ENCODE data around the gene MT1F.
"Not testable (repeated sequence)": the region's sequence is repeated elsewhere in the genome, so short reads cannot be mapped to it uniquely, and the experiment has no call there.

MT1F gene

GRCh38 chr16:56672761-56673536, 15.2 kb downstream of the MT1F start:
- no peak for DNase-seq (ENCODE audit: low read depth in 2 of 2)

GRCh38 chr16:56673921-56674320, 16.2 kb downstream of the MT1F start:
- no peak for DNase-seq (ENCODE audit: low read depth in 2 of 2)

GRCh38 chr16:56674570-56674969, 16.8 kb downstream of the MT1F start:
- DNase-seq (ENCODE audit: low read depth in 2 of 2): not testable (repeated sequence)

- DNase-seq (ENCODE audit: low read depth in 2 of 2): no peak
These were observed 18.0 kb downstream of the MT1F start for GRCh38 chr16:56675685-56676210.

DNA sequence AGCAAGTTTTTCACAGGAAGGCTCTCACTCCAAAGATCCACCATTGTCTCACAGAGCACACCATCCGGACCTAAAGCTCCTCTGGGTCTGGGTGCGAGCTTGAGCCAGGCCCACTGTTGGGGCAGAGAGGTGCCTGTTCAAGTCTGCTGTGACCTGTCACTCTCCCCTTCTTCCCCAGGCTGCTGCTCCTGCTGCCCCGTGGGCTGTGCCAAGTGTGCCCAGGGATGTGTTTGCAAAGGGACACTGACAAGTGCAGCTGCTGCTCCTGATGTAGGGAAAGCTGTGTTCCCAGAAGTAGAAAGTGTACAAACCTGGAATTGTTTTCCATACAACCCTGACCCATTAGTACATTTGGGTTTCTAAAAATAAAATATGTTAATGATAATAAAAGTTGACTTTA, 19.7 kb downstream of the MT1F start:
- no peak for DNase-seq (ENCODE audit: low read depth in 2 of 2)

DNA sequence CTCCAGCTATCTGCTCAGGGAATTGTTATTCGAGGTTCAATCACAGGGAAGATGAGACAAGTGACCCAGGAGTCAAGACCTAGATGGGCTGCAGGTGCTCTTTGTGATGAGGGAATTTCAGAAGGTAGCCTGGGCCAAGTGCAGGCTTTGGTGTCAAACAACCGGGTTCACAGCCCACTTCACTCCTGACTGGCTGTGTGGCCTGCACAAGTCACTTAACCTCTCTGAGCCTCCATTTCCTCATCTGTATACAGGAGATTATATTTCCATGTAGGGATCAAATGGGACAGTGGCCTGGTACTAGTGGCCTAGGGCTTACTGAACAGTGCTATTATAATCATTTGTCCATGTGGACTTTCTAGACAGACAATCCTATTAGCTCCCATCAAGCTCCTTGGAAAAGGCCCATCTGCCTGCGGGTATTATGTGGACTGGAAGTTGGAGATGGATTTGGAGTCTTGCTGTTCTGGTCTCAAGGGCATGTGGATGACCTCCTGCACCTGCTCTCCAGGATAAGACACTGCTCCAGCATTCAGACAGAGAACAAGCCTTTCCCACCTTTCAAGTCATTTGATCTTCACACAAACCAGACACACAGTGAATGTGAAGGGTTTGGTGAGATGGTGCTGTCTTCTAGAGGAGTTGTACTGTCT, 21.4 kb downstream of the MT1F start:
- DNase-seq (ENCODE audit: low read depth in 2 of 2): no peak

GRCh38 chr16:56679818-56680217, 22.1 kb downstream of the MT1F start:
- DNase-seq (ENCODE audit: low read depth in 2 of 2): no peak

GRCh38 chr16:56681939-56682702, 24.4 kb downstream of the MT1F start, which contains the start of gene MT1X:
TSS of gene MT1X (plus strand) at chr16:56682470. CDS start at chr16:56682541, 71 bp downstream.
- DNase-seq (ENCODE audit: low read depth in 2 of 2): peak; percentile 68 to 77

DNA sequence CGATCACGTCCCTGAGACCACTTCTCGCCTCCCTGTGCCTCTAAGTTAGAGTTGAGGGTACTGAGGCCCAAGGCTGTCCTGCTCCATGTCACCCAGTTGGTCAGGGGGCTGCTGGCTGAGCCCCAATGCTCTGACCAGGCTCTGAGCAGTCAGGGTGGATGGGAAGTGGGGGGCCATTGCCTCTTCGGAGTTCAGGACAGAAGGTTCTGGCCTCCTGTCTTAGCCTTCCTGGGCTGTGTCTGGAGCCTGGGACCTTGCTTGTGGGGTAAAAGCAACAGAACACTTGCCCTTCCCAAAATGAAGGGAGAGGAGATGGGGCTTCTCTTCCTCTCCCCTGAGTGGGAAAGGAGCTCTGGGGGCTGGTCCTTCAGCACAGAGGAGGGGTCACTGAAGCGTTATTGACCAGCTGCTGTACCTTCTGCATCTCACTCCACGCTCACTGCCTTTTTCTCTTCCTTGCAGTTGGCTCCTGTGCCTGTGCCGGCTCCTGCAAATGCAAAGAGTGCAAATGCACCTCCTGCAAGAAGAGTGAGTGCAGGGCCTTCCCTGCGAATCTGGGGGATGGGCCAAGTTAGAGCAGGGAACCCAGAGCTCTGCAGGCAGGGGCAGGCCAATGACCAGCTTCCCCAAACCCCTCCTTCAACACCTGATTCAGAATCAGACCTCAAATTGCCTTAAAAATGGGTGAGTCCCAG, 25.1 kb downstream of the MT1F start:
- no peak for DNase-seq (ENCODE audit: low read depth in 2 of 2)

GRCh38 chr16:56683424-56684172, 25.8 kb downstream of the MT1F start:
- no peak for DNase-seq (ENCODE audit: low read depth in 2 of 2)

GRCh38 chr16:56684256-56684925, 26.6 kb downstream of the MT1F start:
- no peak for DNase-seq (ENCODE audit: low read depth in 2 of 2)

DNA sequence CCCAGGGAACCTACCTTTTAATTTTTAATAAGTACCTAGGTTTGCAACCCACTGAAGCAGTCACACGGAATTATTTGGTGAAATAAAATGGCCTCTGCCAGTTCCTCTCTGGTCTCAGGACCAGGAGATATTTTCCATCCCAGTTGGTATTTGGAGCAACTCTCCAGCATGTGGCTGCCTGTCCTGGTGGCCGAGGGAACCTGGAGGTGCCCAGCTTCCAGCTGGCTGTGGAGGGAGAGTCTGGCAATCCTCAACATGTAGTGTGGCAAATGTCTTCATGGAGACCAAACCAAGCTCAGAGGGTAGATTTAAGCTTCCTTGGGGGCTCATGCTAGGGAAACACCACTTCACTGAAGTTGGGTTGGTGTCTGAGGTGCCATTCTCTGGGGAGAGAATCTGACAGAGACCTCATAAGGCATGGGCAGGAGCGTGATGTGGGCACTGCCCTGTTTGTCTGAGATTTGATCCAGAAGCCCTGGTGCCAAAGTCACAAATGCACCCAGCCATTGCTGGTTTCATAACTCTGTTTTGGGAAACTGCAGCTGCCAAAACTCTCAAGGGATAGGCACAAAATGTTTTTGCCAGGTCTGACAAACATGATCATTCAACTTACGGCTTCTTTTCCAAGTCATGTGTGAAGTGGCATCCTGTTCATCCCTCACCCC, 27.3 kb downstream of the MT1F start:
- DNase-seq (ENCODE audit: low read depth in 2 of 2): no peak

DNA sequence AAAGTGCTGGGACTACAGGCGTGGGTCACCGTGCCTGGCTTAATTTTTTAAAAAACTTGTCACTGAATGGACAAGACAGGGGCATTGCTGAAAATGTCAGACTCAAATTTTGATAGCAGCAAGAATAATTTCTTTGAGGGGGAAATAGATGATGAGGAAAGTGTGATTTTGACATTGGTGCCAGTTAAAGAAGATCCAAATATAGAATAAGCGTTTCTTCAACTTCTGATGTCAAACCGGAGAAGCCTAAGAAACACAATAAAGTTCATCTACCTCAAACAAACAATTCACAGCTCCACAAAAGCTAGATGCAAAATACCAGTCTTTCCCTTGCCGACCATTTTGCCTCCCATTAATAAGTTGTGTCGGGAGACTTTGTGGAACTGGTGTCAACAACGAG, 29.0 kb downstream of the MT1F start:
- DNase-seq (ENCODE audit: low read depth in 2 of 2): no peak

- DNase-seq (ENCODE audit: low read depth in 2 of 2): no peak
These were observed 31.0 kb downstream of the MT1F start for GRCh38 chr16:56688762-56689161.

- no peak for DNase-seq (ENCODE audit: low read depth in 2 of 2)
These were observed 31.4 kb downstream of the MT1F start for GRCh38 chr16:56689171-56689570.

DNA sequence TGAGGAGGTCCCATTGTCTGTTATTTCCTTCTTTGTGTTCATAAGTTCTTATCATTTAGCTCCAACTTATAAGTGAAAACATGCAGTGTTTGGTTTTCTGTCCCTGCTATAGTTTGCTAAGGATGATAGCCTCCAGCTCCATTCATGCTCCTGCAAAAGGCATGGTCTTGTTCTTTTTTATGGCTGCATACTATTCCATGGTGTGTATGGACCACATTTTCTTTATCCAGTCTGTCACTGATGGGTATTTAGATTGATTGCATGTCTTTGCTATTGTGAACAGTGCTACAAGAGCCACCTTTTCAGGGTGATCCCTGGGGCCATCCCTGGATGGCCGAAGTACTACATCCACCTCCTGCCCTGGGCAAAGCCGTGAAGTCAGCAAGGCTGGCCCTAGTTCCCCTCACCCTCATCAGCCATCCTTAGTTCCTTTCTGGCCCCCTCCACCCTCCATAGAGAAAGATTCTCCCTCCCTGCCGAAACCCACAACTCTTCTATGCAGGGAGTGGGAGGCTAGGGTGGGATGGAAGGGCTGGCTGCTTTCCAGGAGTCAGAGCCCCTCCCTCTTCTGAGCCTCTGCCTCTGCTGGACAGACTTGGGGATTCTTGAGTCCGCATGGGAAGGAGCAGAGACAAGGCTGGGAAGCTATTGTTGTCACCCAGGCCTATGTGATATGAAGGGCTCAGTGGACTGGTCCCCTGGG, 32.8 kb downstream of the MT1F start:
- DNase-seq (ENCODE audit: low read depth in 2 of 2): no peak

GRCh38 chr16:56691885-56692284, 34.1 kb downstream of the MT1F start:
- DNase-seq (ENCODE audit: low read depth in 2 of 2): no peak

DNA sequence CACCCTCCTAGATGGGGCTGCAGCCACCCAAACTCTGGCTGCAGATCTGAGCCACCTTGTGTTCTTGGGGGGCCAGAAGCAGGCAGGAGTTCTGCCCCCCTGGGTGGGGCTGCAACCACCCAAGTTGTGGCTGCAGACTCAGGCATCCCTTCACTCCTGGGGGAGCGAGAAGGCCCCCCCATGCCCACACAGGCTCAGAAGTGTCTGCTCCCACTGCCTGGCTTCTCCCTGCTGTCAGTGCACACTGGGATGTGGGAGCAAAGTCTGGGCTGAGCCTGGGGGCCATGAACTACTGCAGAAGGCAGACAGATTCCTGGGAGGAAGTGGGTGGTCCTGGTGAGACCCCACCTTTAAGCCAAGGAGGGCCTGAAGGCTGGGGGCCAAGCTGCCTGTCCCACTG, 37.5 kb downstream of the MT1F start:
- DNase-seq (ENCODE audit: low read depth in 2 of 2): no peak

GRCh38 chr16:56697456-56698155, 39.8 kb downstream of the MT1F start:
- DNase-seq (ENCODE audit: low read depth in 2 of 2): no peak
